ENCODE measurements around the gene UPF3A. TPM values are rescaled to one million over a fixed set of nuclear protein-coding genes. Genes with fewer than 3 reads are reported as not detected.

Gene UPF3A
- total and polyA plus RNA-seq, 10 of the 15 experiments (the other 5 are each of a cell fraction or from before 2014, with no cell fraction given), result 18.6 to 61.5 (median 43.3) TPM

GRCh38 chr13:114285166-114285808 lies 3.9 kb downstream of the UPF3A start:
- in situ Hi-C loops (cut with MboI) (no loop called here), intact Hi-C loops (cut with micrococcal nuclease; ENCODE audit: unreplicated experiment) (no loop called here)
- peaks cover 29% of the 10 kb centered on the region for H3K79me2 ChIP-seq (ENCODE audit: control insufficient read depth, insufficient read depth, low read length)
- ChIA-PET CTCF (interaction anchor here (1.0 kb wide), 1 partner anchor 31 kb away, joined by 4 read pairs; no protein-coding TSS in a partner anchor), SMC1A (ENCODE audit: uncharacterized antibody, unreplicated experiment) (interaction anchor here (1.3 to 1.8 kb wide), 3 partner anchors 28 to 40 kb away, joined by 4 to 5 read pairs (median 5); no protein-coding TSS in a partner anchor), POLR2A (no interaction called here), RAD21 (ENCODE audit: unreplicated experiment) (no interaction called here)
- H2AFZ ChIP-seq (ENCODE audit: control insufficient read depth, low read depth, low read length), result no peak overlapping the region
- H3K9me3 ChIP-seq (replicated peaks; ENCODE audit: control insufficient read depth, insufficient read depth, low read length), result no peaks in the 10 kb centered on the region
- ATAC-seq, result no peak
- H4K20me1 ChIP-seq (ENCODE audit: control insufficient read depth, insufficient read depth), result no peaks in the 10 kb centered on the region
- H3K27ac ChIP-seq (ENCODE audit: control insufficient read depth, insufficient read depth), result no peak overlapping the region
- no peaks in the 10 kb centered on the region for H3K4me1 ChIP-seq (ENCODE audit: control insufficient read depth, insufficient read depth, low read length)
- H3K4me3 ChIP-seq, result no peak overlapping the region
- DNase-seq (ENCODE audit: low read depth, low spot score), result no peak
- no peak for FAIRE-seq
- no peak overlapping the region for H3K9ac ChIP-seq (ENCODE audit: control insufficient read depth, insufficient read depth, low read length)
- no peak overlapping the region; the same call in 1 of the 2 replicates for H3K4me2 ChIP-seq (ENCODE audit: control insufficient read depth, insufficient read depth)
- no peaks in the 10 kb centered on the region for H3K27me3 ChIP-seq (replicated peaks in 1 of 2; ENCODE audit: control insufficient read depth in 2 of 2, insufficient read depth in 2 of 2, low read length in 1 of 2)
- no TSS peak for BruUV-seq (replicated peaks)
- TF ChIP-seq USF1 (IDR thresholded peaks at IDR 0.05; ENCODE audit: borderline replicate concordance, extremely low read length, insufficient read depth, low read depth, low read length), result no peak
- TF ChIP-seq GABPA (IDR thresholded peaks at IDR 0.05; ENCODE audit: low read depth), result no peak
- TF ChIP-seq GATAD2B (conservative IDR thresholded peaks at IDR 0.05; ENCODE audit: low read depth), result no peak
- TF ChIP-seq MAX (IDR thresholded peaks at IDR 0.05; ENCODE audit: low read depth, low read length), result no peak
- TF ChIP-seq IRF4 (IDR thresholded peaks at IDR 0.05; ENCODE audit: low read depth, low read length), result no peak
- no peak for TF ChIP-seq NBN (IDR thresholded peaks at IDR 0.05)
- TF ChIP-seq SIX5 (IDR thresholded peaks at IDR 0.05; ENCODE audit: low read depth, low read length, severe bottlenecking), result no peak
- no peak for TF ChIP-seq SUPT20H (IDR thresholded peaks at IDR 0.05; ENCODE audit: borderline replicate concordance, control insufficient read depth, low read depth, low read length)
- TF ChIP-seq CBX3 (IDR thresholded peaks at IDR 0.05; ENCODE audit: borderline replicate concordance, low read depth), result no peak
- TF ChIP-seq ELK1 (IDR thresholded peaks at IDR 0.05; ENCODE audit: low read depth, low read length), result no peak
- TF ChIP-seq SP1 (IDR thresholded peaks at IDR 0.05; ENCODE audit: low read depth, low read length), result no peak
- no peak for TF ChIP-seq MEF2B (IDR thresholded peaks at IDR 0.05; ENCODE audit: partially characterized antibody, poor library complexity, severe bottlenecking)
- TF ChIP-seq RBBP5 (conservative IDR thresholded peaks at IDR 0.05), result no peak
- TF ChIP-seq ZNF687 (IDR thresholded peaks at IDR 0.05), result no peak
- no peak for TF ChIP-seq SRF (IDR thresholded peaks at IDR 0.05; ENCODE audit: low read depth in 2 of 2, low read length in 2 of 2)
- no peak for TF ChIP-seq ZNF24 (IDR thresholded peaks at IDR 0.05)
- TF ChIP-seq ZSCAN29 (IDR thresholded peaks at IDR 0.05), result no peak
- TF ChIP-seq ESRRA (IDR thresholded peaks at IDR 0.05; ENCODE audit: low read length), result no peak
- no peak for TF ChIP-seq CHD2 (IDR thresholded peaks at IDR 0.05; ENCODE audit: borderline replicate concordance, low read depth, low read length)
- no peak for TF ChIP-seq NFIC (IDR thresholded peaks at IDR 0.05; ENCODE audit: low read depth, low read length)
- WGBS (ENCODE audit: insufficient coverage, insufficient replicate concordance, low lambda C conversion rate, missing lambda C conversion rate), result 88% methylated on average over 4 of the region's 4 CpGs
- peaks cover 4 to 9% of the 10 kb centered on the region in 2 experiments for H3K36me3 ChIP-seq (ENCODE audit: control insufficient read depth in 2 of 2, insufficient read depth in 2 of 2, low read length in 1 of 2)

Data from GM12878 (cell line).